ENCODE results near the gene INPP5A.

GRCh38 chr10:132783165-132783939, 245.8 kb downstream of the INPP5A start:
- no peak for TF ChIP-seq CTCF (IDR thresholded peaks at IDR 0.05 in 2 of 3, conservative IDR thresholded peaks at IDR 0.05 in 1 of 3; ENCODE audit: borderline replicate concordance in 1 of 3, insufficient read depth in 1 of 3, low read depth in 2 of 3, low read length in 2 of 3)
- TF ChIP-seq, protein P1, sequence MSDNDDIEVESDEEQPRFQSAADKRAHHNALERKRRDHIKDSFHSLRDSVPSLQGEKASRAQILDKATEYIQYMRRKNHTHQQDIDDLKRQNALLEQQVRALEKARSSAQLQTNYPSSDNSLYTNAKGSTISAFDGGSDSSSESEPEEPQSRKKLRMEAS (IDR thresholded peaks at IDR 0.05) = no peak
- TF ChIP-seq EGR1 (IDR thresholded peaks at IDR 0.05; ENCODE audit: low read depth) = no peak
- TF ChIP-seq, protein P2, sequence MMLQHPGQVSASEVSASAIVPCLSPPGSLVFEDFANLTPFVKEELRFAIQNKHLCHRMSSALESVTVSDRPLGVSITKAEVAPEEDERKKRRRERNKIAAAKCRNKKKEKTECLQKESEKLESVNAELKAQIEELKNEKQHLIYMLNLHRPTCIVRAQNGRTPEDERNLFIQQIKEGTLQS (IDR thresholded peaks at IDR 0.05) = no peak
- no peak for TF ChIP-seq POLR2AphosphoS5 (IDR thresholded peaks at IDR 0.05; ENCODE audit: low read depth, low read length)
- TF ChIP-seq EZH2 (IDR thresholded peaks at IDR 0.05) = no peak
- no peak for TF ChIP-seq POLR2A (IDR thresholded peaks at IDR 0.05; ENCODE audit: borderline replicate concordance, extremely low read depth, insufficient read depth, insufficient read length)
- TF ChIP-seq ELF1 (IDR thresholded peaks at IDR 0.05; ENCODE audit: borderline replicate concordance, low read depth) = no peak
- TF ChIP-seq RAD21 (IDR thresholded peaks at IDR 0.05; ENCODE audit: low read depth) = no peak
- no peak for TF ChIP-seq ZNF274 (IDR thresholded peaks at IDR 0.05; ENCODE audit: low read depth, low read length)
- TF ChIP-seq EZH2phosphoT487 (IDR thresholded peaks at IDR 0.05; ENCODE audit: borderline replicate concordance) = no peak
- TF ChIP-seq ZFX (IDR thresholded peaks at IDR 0.05) = no peak
- no peak for TF ChIP-seq SIN3A (IDR thresholded peaks at IDR 0.05; ENCODE audit: low read depth)
